Mesendoderm (in vitro differentiated cells): Measurements from ENCODE around the gene INO80B.

Experiments used
- DNase-seq: peaks from one replicate; pipeline ENCODE4 v3.0.0; 2013
- H2AK5ac ChIP-seq: 2 replicates; pipeline ENCODE4 v1.6.1; 2013; ENCODE audit warnings: low read length, inconsistent platforms
- H2BK120ac ChIP-seq: 2 replicates; pipeline ENCODE4 v1.6.1; 2013; ENCODE audit warnings: low read depth, mild to moderate bottlenecking, low read length, moderate library complexity, mixed read lengths
- H2BK15ac ChIP-seq: replicated peaks from 2 replicates; pipeline ENCODE4 v1.6.1; 2013; ENCODE audit warnings: low read depth, mild to moderate bottlenecking, moderate library complexity
- H2BK5ac ChIP-seq: 2 replicates; pipeline ENCODE4 v1.6.1; 2013; ENCODE audit warnings: low read length, inconsistent platforms
- H3K18ac ChIP-seq: 2 replicates; pipeline ENCODE4 v1.6.1; 2013; ENCODE audit warnings: mild to moderate bottlenecking, low read length, mixed read lengths
- H3K23ac ChIP-seq: one replicate; pipeline ENCODE4 v1.6.1; 2013; ENCODE audit warnings: low read length
- H3K27ac ChIP-seq: 2 replicates; pipeline ENCODE4 v1.5.1; 2013; ENCODE audit warnings: low read depth, mild to moderate bottlenecking, inconsistent platforms, low read length, moderate library complexity
- H3K27me3 ChIP-seq: 2 replicates; pipeline ENCODE4 v1.6.1; 2013; ENCODE audit warnings: low read length, control low read depth, mild to moderate bottlenecking, inconsistent platforms; ENCODE audit not compliant: insufficient read depth, poor library complexity
- H3K36me3 ChIP-seq: 2 replicates; pipeline ENCODE4 v1.6.1; 2013; ENCODE audit warnings: low read length, inconsistent platforms; ENCODE audit not compliant: control insufficient read depth, insufficient read depth
- H3K4ac ChIP-seq: one replicate; pipeline ENCODE4 v1.6.1; 2013; ENCODE audit warnings: low read depth, mild to moderate bottlenecking, low read length, moderate library complexity
- H3K4me1 ChIP-seq: 2 replicates; pipeline ENCODE4 v1.6.1; 2013; ENCODE audit warnings: low read depth, low read length, inconsistent platforms; ENCODE audit not compliant: control insufficient read depth
- H3K4me2 ChIP-seq: 2 replicates; pipeline ENCODE4 v1.6.1; 2013; ENCODE audit warnings: low read length
- H3K4me3 ChIP-seq: 2 replicates; pipeline ENCODE4 v1.5.1; 2013; ENCODE audit warnings: mild to moderate bottlenecking, low read length
- H3K56ac ChIP-seq: one replicate; pipeline ENCODE4 v1.6.1; 2013; ENCODE audit warnings: low read length
- H3K79me1 ChIP-seq: 2 replicates; pipeline ENCODE4 v1.6.1; 2013; ENCODE audit warnings: low read length, inconsistent platforms
- H3K79me2 ChIP-seq: 2 replicates; pipeline ENCODE4 v1.6.1; 2013; ENCODE audit warnings: mild to moderate bottlenecking, low read length; ENCODE audit not compliant: control insufficient read depth, insufficient read depth
- H3K9ac ChIP-seq: 2 replicates; pipeline ENCODE4 v1.6.1; 2013; ENCODE audit warnings: low read length, inconsistent platforms
- H4K5ac ChIP-seq: one replicate; pipeline ENCODE4 v1.6.1; 2013; ENCODE audit warnings: low read length
- H4K8ac ChIP-seq: one replicate; pipeline ENCODE4 v1.6.1; 2013; ENCODE audit warnings: low read depth, mild to moderate bottlenecking, control low read depth, low read length, moderate library complexity
- WGBS: extraction: QIAGEN DNeasy Blood & Tissue Kit; methylation state at CpG from one replicate; pipeline ENCODE4 v1.1.7; 2013; ENCODE audit warnings: low lambda C conversion rate, missing lambda C conversion rate; ENCODE audit not compliant: insufficient coverage; ENCODE audit errors: extremely low coverage; 5-methylcytosine and 5-hydroxymethylcytosine counted together

INO80B gene

GRCh38 chr2:74472945-74473258, 18.0 kb downstream of the INO80B start:
- Histone ChIP-seq H3K79me2 (no peaks in the 10 kb centered on the region), H3K4me3 (peak overlapping the region; percentile 6), H3K27ac (peak overlapping the region; percentile 42), H2BK15ac (no peak overlapping the region), H3K79me1 (no peaks in the 10 kb centered on the region), H3K4me1 (no peaks in the 10 kb centered on the region), H3K36me3 (peaks cover 5% of the 10 kb centered on the region), H2BK120ac (no peak overlapping the region), H4K8ac (no peak overlapping the region), H2AK5ac (no peak overlapping the region), H3K9ac (peak overlapping the region; percentile 97), H3K27me3 (no peaks in the 10 kb centered on the region), H3K23ac (no peak overlapping the region), H3K56ac (peak overlapping the region; percentile 81), H3K4me2 (peak overlapping the region; percentile 47), H3K4ac (no peak overlapping the region), H2BK5ac (no peak overlapping the region), H4K5ac (peak overlapping the region; percentile 9), H3K18ac (peak overlapping the region; percentile 52)
- DNase-seq: no peak
- WGBS: no CpG with 5 or more reads among the region's 7 CpGs

- Histone ChIP-seq H3K79me2 (no peaks in the 10 kb centered on the region), H3K79me1 (no peaks in the 10 kb centered on the region), H3K27me3 (no peaks in the 10 kb centered on the region), H3K4me2 (no peak overlapping the region), H3K27ac (no peak overlapping the region), H2AK5ac (no peak overlapping the region), H3K56ac (no peak overlapping the region), H4K8ac (no peak overlapping the region), H3K4me3 (no peak overlapping the region), H3K4me1 (no peaks in the 10 kb centered on the region), H2BK15ac (no peak overlapping the region), H3K9ac (no peak overlapping the region), H3K23ac (no peak overlapping the region), H2BK5ac (no peak overlapping the region), H2BK120ac (no peak overlapping the region), H3K18ac (no peak overlapping the region), H3K4ac (no peak overlapping the region), H3K36me3 (peaks cover 5% of the 10 kb centered on the region), H4K5ac (no peak overlapping the region)
- no peak for DNase-seq
- WGBS: no CpG with 5 or more reads among the region's 6 CpGs
These were observed 19.6 kb downstream of the INO80B start for GRCh38 chr2:74474481-74474880.

- WGBS: no CpG with 5 or more reads among the region's 5 CpGs
- H2BK120ac ChIP-seq: no peak overlapping the region
- H3K4me1 ChIP-seq: no peaks in the 10 kb centered on the region
- no peaks in the 10 kb centered on the region for H3K79me2 ChIP-seq
- H3K18ac ChIP-seq: no peak overlapping the region
- H3K4ac ChIP-seq: no peak overlapping the region
- H3K79me1 ChIP-seq: no peaks in the 10 kb centered on the region
- no peak overlapping the region for H2BK15ac ChIP-seq
- H4K5ac ChIP-seq: no peak overlapping the region
- H2BK5ac ChIP-seq: no peak overlapping the region
- no peak overlapping the region for H4K8ac ChIP-seq
- H3K9ac ChIP-seq: no peak overlapping the region
- no peak overlapping the region for H3K23ac ChIP-seq
- H3K56ac ChIP-seq: no peak overlapping the region
- no peak overlapping the region for H3K4me3 ChIP-seq
- H3K36me3 ChIP-seq: peaks cover 5% of the 10 kb centered on the region
- no peaks in the 10 kb centered on the region for H3K27me3 ChIP-seq
- no peak overlapping the region for H3K4me2 ChIP-seq
- peak; percentile 39 for DNase-seq
- no peak overlapping the region for H2AK5ac ChIP-seq
- H3K27ac ChIP-seq: no peak overlapping the region
These were observed 20.0 kb downstream of the INO80B start for GRCh38 chr2:74474899-74475298.

GRCh38 chr2:74481431-74481830, 26.5 kb downstream of the INO80B start:
- no peak overlapping the region for H4K5ac ChIP-seq
- no peak overlapping the region for H3K4ac ChIP-seq
- peaks cover 3% of the 10 kb centered on the region for H3K36me3 ChIP-seq
- peak overlapping the region; percentile 70 for H3K4me3 ChIP-seq
- DNase-seq: no peak
- H3K56ac ChIP-seq: peak overlapping the region; percentile 92
- no peak overlapping the region for H3K27ac ChIP-seq
- peak overlapping the region; percentile 37 for H3K23ac ChIP-seq
- peaks cover 12% of the 10 kb centered on the region for H3K79me1 ChIP-seq
- H3K4me2 ChIP-seq: peak overlapping the region; percentile 99
- WGBS: no CpG with 5 or more reads among the region's 3 CpGs
- H2BK120ac ChIP-seq: no peak overlapping the region
- H3K4me1 ChIP-seq: no peaks in the 10 kb centered on the region
- H2BK15ac ChIP-seq: no peak overlapping the region
- H2BK5ac ChIP-seq: no peak overlapping the region
- peak overlapping the region; percentile 84 for H3K9ac ChIP-seq
- no peaks in the 10 kb centered on the region for H3K27me3 ChIP-seq
- H2AK5ac ChIP-seq: no peak overlapping the region
- H4K8ac ChIP-seq: no peak overlapping the region
- H3K79me2 ChIP-seq: no peaks in the 10 kb centered on the region
- no peak overlapping the region for H3K18ac ChIP-seq

- H4K8ac ChIP-seq: no peak overlapping the region
- peak overlapping the region; percentile 99 for H3K4me2 ChIP-seq
- no peak overlapping the region for H2BK15ac ChIP-seq
- WGBS: no CpG with 5 or more reads among the region's 80 CpGs
- peak overlapping the region; percentile 92 for H3K56ac ChIP-seq
- H3K36me3 ChIP-seq: peaks cover 3% of the 10 kb centered on the region
- H3K4ac ChIP-seq: peak overlapping the region; percentile 5
- no peak overlapping the region for H2BK120ac ChIP-seq
- H3K9ac ChIP-seq: peak overlapping the region; percentile 84
- H3K79me2 ChIP-seq: no peaks in the 10 kb centered on the region
- H3K79me1 ChIP-seq: peaks cover 12% of the 10 kb centered on the region
- H3K27ac ChIP-seq: peak overlapping the region; percentile 49
- no peak overlapping the region for H2AK5ac ChIP-seq
- peak; percentile 51 for DNase-seq
- H3K23ac ChIP-seq: peak overlapping the region; percentile 37
- H2BK5ac ChIP-seq: peak overlapping the region; percentile 47
- no peaks in the 10 kb centered on the region for H3K4me1 ChIP-seq
- H4K5ac ChIP-seq: no peak overlapping the region
- peak overlapping the region; percentile 2 for H3K18ac ChIP-seq
- no peaks in the 10 kb centered on the region for H3K27me3 ChIP-seq
- peak overlapping the region; percentile 70 for H3K4me3 ChIP-seq
These were observed 27.3 kb downstream of the INO80B start for GRCh38 chr2:74481961-74482800.
